IPS DF 19.7 (cell line): ENCODE results near the gene B3GNT2.
A peak's percentile ranks its signal among the peaks of the same experiment; 100 is the strongest.
"Not testable (repeated sequence)": the region's sequence is repeated elsewhere in the genome, so short reads cannot be mapped to it uniquely, and the experiment has no call there.

ENCODE experiments used
- DNase-seq: peaks from one replicate; pipeline ENCODE4 v3.0.0-alpha.2; 2013; ENCODE audit warnings: low read depth, low spot score

The B3GNT2 gene

GRCh38 chr2:62195421-62196277 is at the start of gene B3GNT2:
Gene B3GNT2, plus strand, starts transcription at chr2:62196115. Its CDS starts 26,106 bp downstream, at chr2:62222221.
- peak; percentile 23 for DNase-seq

GRCh38 chr2:62146790-62147189 is 49.1 kb upstream of the B3GNT2 start:
- DNase-seq, result not testable (repeated sequence)

- no peak for DNase-seq
These were observed 48.2 kb upstream of the B3GNT2 start for GRCh38 chr2:62147610-62148301.

GRCh38 chr2:62149708-62150107 is 46.2 kb upstream of the B3GNT2 start:
- DNase-seq, result no peak

- DNase-seq, result no peak
These were observed 45.2 kb upstream of the B3GNT2 start for GRCh38 chr2:62150597-62151305.

- no peak for DNase-seq
These were observed 44.6 kb upstream of the B3GNT2 start for GRCh38 chr2:62151306-62151638.

- no peak for DNase-seq
These were observed 43.9 kb upstream of the B3GNT2 start for GRCh38 chr2:62152000-62152399.

GRCh38 chr2:62156861-62157496 is 38.9 kb upstream of the B3GNT2 start:
- no peak for DNase-seq

- no peak for DNase-seq
These were observed 37.3 kb upstream of the B3GNT2 start for GRCh38 chr2:62158444-62159121.

GRCh38 chr2:62160691-62161090 is 35.2 kb upstream of the B3GNT2 start:
- DNase-seq, result not testable (repeated sequence)

GRCh38 chr2:62163106-62163831 is 32.6 kb upstream of the B3GNT2 start:
- DNase-seq, result no peak

- no peak for DNase-seq
These were observed 32.1 kb upstream of the B3GNT2 start for GRCh38 chr2:62163834-62164233.

GRCh38 chr2:62175728-62176127 is 20.2 kb upstream of the B3GNT2 start:
- no peak for DNase-seq

GRCh38 chr2:62176801-62177200 is 19.1 kb upstream of the B3GNT2 start:
- DNase-seq, result no peak

- no peak for DNase-seq
These were observed 18.4 kb upstream of the B3GNT2 start for GRCh38 chr2:62177392-62178049.

- no peak for DNase-seq
These were observed 17.1 kb upstream of the B3GNT2 start for GRCh38 chr2:62178741-62179271.

- no peak for DNase-seq
These were observed 14.9 kb upstream of the B3GNT2 start for GRCh38 chr2:62180975-62181374.

GRCh38 chr2:62181843-62182242 is 14.1 kb upstream of the B3GNT2 start:
- no peak for DNase-seq

- no peak for DNase-seq
These were observed 11.2 kb upstream of the B3GNT2 start for GRCh38 chr2:62184512-62185230.
